ENCODE measurements around the gene FCHSD2. TPM values are rescaled to one million over a fixed set of nuclear protein-coding genes. Genes with fewer than 3 reads are reported as not detected.
A peak's percentile ranks its signal among the peaks of the same experiment; 100 is the strongest.

The FCHSD2 gene
- total and polyA plus RNA-seq, 2 of the 13 experiments (the other 11 are each of a cell fraction or from before 2014, with no cell fraction given) = 20.5 to 24.8 TPM

DNA sequence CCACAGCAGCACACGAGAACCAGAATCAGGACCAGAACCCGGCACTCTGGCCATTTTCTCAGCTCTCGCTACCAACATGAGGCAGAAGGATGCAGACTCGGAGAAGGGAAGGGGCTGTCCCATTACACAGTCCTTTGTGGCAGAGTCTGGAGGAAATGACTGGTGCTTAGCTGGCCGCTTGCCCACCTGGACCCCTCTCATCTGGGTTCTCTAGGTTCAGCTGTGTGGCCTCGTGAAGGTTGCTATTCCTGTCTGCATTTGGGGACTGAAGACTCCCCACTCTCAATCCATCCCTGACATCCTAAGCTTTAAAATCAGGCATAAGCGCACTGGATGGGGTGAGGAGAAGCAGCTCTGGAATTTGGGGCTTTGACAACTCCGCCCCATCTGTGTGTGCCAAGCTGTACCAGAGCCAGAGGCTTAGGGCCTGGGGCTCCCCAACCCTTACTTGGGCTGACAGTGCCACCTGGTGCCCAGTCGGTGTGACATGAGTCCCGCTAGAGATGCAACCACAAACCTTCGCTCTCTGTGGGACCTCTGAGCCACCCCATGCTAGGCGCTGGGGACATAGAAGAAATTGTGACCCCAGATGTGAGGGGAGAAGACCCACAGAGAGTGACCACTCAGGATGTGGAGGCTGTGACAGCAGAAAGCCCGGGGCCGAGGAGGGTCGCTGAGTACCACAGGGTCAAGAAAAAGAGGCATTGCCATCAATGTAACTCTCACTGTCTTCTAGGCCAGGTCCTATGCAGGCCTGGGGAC, 35.8 kb upstream of the FCHSD2 start (continued):
- no peak for TF ChIP-seq ZNF550 (CRISPR knock-in tag; IDR thresholded peaks at IDR 0.05; ENCODE audit: borderline replicate concordance)
- TF ChIP-seq MEF2D (CRISPR knock-in tag; IDR thresholded peaks at IDR 0.05) = peak; percentile 22; the same call in 1 of the 2 replicates
- TF ChIP-seq AKAP8 (CRISPR knock-in tag; IDR thresholded peaks at IDR 0.05) = no peak
- TF ChIP-seq XBP1 (CRISPR knock-in tag; IDR thresholded peaks at IDR 0.05) = no peak
- TF ChIP-seq TRIM24 (CRISPR knock-in tag; IDR thresholded peaks at IDR 0.05) = no peak
- TF ChIP-seq MIXL1 (CRISPR knock-in tag; IDR thresholded peaks at IDR 0.05) = 0 out of 2 replicates have a peak, but pooled peaks have one; percentile 50
- TF ChIP-seq MIER2 (CRISPR knock-in tag; IDR thresholded peaks at IDR 0.05) = 0 out of 2 replicates have a peak, but pooled peaks have one; percentile 18
- TF ChIP-seq ZMAT5 (CRISPR knock-in tag; IDR thresholded peaks at IDR 0.05; ENCODE audit: borderline replicate concordance, low read depth) = no peak
- TF ChIP-seq ZNF616 (CRISPR knock-in tag; IDR thresholded peaks at IDR 0.05; ENCODE audit: low read depth) = no peak
- TF ChIP-seq NCOA2 (CRISPR knock-in tag; IDR thresholded peaks at IDR 0.05) = peak; percentile 20; the same call in 1 of the 2 replicates
- no peak; the same call in 1 of the 2 replicates for TF ChIP-seq ELF3 (CRISPR knock-in tag; IDR thresholded peaks at IDR 0.05)
- TF ChIP-seq FOSL1 (CRISPR knock-in tag; IDR thresholded peaks at IDR 0.05; ENCODE audit: borderline replicate concordance) = no peak
- TF ChIP-seq MTA3 (CRISPR knock-in tag; IDR thresholded peaks at IDR 0.05) = no peak
- TF ChIP-seq TGIF2 (CRISPR knock-in tag; IDR thresholded peaks at IDR 0.05) = no peak
- TF ChIP-seq ZNF670 (CRISPR knock-in tag; IDR thresholded peaks at IDR 0.05; ENCODE audit: borderline replicate concordance) = no peak
- no peak for TF ChIP-seq ZHX2 (IDR thresholded peaks at IDR 0.05; ENCODE audit: low read depth)
- TF ChIP-seq ZHX2 (CRISPR knock-in tag; IDR thresholded peaks at IDR 0.05; ENCODE audit: borderline replicate concordance) = no peak
- 0 out of 2 replicates have a peak, but pooled peaks have one; percentile 47 for TF ChIP-seq GATAD1 (CRISPR knock-in tag; IDR thresholded peaks at IDR 0.05)
- TF ChIP-seq HMG20A (CRISPR knock-in tag; IDR thresholded peaks at IDR 0.05; ENCODE audit: borderline replicate concordance) = no peak
- no peak for TF ChIP-seq ZNF101 (CRISPR knock-in tag; IDR thresholded peaks at IDR 0.05; ENCODE audit: borderline replicate concordance, low read depth)
- TF ChIP-seq ZNF18 (CRISPR knock-in tag; IDR thresholded peaks at IDR 0.05; ENCODE audit: insufficient replicate concordance) = no peak
- TF ChIP-seq ZNF737 (CRISPR knock-in tag; IDR thresholded peaks at IDR 0.05; ENCODE audit: borderline replicate concordance) = no peak
